GM04503 (cell line): ENCODE measurements around the gene FEM1B.

Experiments used
- DNase-seq: peaks from one replicate; pipeline ENCODE4 v3.0.0-alpha.2; 2012; ENCODE audit warnings: low read depth

FEM1B gene

DNA sequence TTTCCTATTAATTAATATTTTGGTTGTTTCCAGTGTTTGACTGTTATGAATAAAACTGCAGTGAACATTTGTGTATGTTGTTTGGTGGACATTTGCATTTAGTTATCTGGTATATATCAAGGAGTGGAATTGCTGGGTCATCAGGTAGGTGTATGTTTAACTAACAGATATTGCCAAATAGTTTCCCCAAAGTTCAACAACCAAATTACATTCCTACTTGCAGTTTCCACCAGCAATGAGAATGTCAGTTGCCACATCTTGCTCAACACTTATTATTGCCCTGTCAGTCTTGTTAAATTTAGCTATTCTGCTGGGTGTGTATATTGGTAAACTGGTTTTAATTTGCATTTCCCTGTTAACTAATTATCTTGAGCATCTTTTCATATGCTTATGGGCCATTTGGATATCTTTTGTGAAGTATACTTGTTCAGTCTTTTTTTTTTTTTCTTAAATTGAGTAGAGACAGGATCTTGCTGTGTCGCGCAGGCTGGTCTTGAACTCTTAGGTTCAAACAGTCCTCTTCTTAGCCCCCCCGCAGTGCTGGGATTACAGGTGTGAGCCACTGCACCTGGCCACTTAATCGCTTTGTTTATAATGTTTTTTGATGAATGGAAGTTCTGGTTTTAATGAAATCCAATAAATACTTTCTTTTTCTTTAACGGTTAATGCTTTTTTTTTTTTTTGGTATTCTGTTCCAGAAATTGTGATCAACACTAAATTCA is 7.9 kb downstream of the FEM1B start:
- no peak for DNase-seq

DNA sequence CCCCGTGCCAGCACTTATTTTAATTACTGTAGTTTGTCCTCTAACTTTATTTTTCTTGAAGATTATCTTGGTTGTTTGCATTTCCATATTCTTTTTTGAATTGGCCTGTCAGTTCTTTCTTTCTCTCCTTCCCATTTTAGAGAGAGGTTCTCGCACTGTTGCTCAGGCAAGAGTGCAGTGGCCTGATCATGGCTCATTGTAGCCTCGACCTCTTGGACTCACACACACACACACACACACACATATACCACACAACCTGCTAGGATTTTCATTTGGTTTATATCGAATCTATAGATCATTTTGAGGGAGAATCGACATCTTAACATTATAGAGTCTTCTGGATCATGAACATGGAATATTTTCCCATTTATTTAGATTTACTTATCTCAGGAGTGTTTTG is 8.7 kb downstream of the FEM1B start:
- no peak for DNase-seq

DNA sequence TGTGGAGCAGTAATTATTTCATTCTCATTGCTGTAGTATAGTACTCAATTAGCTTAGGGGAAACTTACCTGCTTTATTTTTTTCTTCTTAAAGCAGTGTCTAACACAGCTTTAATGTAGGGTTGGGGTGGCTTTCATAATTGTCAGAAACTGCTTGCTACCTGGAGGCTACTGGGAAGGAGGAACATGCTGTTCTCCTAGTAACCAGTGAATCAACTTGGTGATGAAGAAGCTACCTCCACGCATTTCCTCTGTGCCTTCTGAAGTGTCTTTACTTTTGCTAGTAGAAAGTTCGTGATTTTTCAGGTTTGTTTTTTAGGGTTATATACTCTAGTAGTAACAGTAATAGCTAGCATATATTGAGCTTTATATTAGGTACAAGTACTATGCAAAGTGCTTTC is 11.5 kb downstream of the FEM1B start:
- DNase-seq, result no peak

DNA sequence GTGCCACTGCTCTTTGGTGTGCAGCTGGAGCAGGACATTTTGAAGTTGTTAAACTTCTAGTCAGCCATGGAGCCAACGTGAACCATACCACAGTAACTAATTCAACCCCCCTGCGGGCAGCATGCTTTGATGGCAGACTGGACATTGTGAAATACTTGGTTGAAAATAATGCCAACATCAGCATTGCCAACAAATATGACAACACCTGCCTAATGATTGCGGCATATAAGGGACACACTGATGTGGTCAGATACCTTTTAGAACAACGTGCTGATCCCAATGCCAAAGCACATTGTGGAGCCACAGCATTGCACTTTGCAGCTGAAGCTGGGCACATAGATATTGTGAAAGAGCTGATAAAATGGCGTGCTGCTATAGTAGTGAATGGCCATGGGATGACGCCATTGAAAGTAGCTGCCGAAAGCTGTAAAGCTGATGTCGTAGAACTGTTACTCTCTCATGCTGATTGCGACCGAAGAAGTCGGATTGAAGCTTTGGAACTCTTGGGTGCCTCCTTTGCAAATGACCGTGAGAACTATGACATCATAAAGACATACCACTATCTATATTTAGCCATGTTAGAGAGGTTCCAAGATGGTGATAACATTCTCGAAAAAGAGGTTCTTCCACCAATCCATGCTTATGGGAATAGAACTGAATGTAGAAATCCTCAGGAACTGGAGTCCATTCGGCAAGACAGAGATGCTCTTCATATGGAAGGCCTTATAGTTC is 12.2 kb downstream of the FEM1B start:
- no peak for DNase-seq

DNA sequence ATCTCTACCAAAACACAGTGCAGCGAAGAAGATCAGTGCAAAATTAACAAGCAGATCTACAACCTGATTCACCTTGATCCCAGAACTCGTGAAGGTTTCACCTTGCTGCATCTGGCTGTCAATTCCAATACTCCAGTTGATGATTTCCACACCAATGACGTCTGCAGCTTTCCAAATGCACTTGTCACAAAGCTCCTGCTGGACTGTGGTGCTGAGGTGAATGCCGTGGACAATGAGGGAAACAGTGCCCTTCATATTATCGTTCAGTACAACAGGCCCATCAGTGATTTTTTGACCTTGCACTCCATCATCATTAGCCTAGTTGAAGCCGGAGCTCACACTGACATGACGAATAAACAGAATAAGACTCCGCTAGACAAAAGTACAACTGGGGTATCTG is 13.2 kb downstream of the FEM1B start:
- DNase-seq, result no peak

DNA sequence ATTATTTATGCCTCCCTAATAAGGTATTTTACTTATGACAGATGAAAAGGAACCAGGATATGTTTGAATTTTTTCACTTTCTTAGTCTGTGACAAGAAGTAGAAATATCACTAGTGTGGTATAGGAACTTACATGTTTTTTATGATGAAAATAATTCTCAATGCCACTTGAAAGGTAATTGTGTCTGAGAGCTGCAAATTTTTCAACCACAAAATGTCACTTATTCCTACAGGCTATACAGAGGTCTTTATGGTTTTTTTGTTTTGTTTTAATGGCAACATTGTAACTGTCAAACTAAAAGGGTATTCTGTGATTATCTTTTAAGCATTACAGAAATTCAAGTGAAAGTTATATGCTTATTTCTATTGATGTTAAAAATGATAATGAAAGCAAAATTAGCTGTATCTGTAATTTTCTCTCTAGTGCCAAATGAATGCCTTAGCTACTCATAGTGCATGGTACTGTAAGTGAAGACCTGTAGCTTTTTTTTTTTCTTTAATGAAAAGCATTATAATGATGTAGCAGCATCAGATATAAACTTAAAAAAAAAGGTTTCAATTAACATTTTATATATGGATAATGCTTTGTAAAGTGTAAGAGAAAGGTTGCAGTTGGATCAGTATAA is 14.7 kb downstream of the FEM1B start:
- DNase-seq, result no peak

DNA sequence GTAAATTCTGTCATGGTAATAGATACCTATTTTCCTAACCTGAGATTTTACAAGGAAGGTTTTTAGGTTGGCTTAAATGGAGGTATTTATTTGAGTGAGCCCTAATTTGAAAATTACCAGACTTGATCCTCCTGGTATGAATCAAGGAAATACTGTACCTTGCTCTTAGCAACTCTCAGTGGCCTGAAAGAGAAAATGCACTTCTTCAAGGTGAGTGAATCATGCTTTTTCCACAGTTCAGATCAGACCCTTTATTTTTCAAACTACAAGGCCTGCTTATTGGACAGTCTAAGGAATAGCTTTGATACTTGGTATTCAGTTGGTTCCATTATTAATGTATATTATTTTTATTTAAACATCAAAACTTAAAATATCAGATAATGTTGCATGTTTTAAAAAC is 15.4 kb downstream of the FEM1B start:
- no peak for DNase-seq

DNA sequence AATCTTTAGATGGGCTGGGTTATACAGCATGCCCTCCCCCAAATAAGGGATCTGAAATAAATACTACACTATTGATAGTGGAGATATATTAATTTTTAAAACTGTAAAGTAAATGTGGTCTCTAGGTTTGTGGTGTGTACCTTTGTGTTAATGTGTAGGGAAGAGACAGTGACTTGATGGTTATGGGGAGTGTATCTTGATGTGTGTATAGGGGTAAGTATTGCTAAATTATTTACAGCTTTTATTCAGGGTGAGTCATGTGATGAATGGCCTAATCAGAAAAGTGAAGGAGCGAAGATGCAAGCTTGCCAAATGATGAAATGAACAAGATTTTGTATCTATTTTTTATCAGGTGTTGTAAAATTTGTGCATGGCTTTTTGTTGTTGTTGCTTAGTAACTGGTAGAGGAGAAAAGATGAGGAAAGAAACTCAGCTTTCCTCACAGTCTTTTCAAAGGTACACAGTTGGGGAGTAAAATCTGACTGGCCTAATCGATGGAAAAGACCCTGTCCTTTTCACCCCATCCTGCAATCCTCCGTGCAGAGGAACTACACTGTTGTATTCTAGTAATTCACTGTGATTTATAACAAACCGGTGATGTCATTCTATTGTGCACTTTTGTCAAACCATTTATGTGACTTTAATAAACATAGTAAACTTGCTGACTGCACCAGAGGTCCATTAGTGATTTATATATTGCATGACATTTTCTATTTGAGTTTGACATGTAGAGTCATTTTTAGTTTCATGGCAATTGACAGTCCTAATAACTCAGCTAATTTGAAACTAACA is 17.7 kb downstream of the FEM1B start:
- DNase-seq, result no peak

DNA sequence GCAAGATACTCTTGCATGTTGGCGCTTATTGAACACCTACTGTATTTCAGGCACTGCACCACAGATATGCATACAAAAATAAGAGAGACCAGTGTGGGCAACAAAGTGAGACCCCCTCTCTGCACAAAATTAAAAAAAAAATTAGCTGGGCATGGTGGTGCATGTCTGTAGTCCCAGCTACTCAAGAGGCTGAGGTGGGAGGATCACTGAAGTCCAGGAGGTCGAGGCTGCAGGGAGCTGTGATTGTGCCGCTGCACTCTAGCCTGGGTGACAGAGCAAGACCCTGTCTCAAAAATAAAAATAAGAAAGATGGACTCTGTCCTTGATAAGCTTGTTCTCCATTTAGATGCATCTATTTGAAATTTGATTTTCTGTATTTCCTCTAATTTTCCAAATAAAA is 20.8 kb downstream of the FEM1B start:
- no peak for DNase-seq

DNA sequence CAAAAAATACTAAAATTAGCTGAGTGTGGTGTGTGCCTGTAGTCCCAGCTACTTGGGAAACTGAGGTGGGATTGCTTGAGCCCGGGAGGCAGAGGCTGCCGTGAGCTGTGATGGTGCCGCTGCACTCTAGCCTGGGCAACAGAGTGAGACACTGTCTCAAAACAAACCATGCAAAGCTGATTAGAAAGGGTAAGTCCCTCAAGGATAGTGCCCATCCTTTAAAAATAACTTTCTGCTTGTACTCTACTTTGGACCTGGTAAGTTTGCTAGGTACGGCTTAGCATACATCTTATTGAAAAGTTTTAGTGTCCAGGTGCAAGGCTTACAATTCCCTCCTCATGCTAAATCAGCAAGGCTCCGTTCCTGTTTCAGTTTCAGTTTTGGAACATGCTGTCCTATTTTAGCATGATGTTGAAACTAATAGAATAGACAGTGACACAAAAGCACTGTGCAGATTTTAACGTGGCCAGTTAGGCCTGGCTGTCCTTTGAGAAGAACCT is 21.4 kb downstream of the FEM1B start:
- DNase-seq, result no peak

DNA sequence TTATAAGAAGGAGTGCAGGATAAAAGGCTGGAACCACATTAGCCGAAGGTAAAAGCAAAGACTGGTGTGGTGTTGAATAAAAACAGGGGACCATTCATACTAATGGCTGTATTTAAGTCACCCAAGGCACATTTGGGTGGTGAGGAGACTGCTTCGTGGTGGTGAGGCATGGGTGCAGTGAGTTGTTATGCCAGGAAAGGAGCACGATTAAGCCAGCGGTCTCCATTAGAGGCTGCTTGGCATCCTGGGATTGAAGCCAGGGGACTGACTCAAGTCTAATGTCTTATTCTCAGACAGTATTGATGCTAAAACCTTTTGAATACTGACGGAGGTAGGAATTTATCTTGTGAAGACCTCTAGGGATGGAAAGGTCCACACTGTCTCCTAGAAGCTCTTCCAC is 21.9 kb downstream of the FEM1B start:
- no peak for DNase-seq

DNA sequence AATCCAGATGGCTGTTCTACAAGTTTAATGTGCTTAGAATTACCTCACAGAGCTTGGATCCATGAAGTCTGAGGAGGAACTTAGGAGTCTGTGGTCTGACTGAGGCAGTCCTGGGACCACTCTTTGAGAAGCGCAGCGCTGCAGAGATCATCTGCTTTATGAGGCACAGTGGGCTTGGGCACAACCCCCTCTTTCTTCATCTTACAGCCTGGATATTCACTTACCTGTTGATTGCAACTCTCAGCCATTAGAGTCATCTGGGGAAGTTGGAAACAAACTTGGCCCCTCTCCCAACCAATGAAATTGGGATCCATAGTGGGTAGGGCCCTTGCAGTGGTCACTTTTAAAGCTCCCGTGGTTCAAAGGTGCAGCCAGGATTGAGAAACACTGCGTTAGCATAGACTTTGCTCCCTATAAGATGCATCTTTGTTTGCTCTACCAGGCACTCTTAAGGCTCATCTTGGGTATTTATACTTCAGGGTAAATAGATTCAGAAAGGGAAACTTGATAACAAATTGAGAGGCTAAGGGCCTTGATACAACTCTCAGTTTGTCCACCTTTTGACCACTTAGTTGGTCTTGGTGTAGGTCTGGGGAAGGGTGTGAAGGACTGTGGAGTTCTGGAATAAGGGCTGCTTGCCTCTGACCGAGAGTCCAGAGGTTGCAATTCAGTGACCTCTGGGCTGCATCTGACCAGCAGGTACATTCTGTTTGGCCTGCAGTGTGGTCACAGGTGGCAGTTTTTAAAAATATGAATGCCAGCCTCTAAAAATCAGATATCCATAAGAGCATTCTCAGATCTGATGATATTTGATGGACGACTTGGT is 22.8 kb downstream of the FEM1B start:
- no peak for DNase-seq

DNA sequence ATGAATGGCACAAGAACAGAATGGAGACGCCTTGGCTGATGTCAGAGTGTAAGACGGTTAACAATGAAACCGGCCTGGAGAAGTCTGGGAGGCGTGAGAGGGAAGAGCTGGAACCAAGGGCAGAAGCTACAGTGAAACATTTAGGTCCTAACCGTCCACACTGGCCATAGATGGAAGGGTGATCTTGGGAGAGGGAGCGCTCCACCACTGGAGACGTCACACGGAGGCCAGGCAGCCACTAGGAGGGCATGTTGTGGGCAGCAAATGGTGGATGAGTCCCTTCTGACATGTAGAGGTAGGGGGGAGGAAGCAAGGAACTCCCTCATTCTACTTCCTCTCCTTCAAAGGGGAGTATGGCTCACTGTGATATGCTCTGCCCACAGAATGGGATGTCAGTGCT is 23.8 kb downstream of the FEM1B start:
- no peak for DNase-seq

DNA sequence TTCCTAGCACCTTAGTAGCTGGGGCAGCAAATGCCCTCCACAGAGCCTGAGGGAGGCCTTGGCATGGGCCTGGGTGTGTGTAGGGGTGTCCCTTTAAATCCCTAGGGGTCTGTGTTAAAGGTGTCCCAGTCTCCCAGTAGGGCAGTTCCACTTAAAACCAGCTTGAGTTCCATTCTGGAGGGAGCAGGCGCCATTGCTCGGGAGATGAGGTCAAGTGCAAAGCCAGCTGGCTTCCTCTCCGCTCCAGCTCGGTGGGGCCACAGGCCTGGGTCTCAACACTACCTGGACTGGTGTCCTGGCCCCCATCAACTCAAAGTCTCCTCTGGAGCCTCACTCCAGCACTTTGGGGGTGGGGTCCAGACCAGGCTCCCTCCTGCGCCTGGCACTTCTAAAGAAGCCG is 25.2 kb downstream of the FEM1B start:
- DNase-seq, result no peak

DNA sequence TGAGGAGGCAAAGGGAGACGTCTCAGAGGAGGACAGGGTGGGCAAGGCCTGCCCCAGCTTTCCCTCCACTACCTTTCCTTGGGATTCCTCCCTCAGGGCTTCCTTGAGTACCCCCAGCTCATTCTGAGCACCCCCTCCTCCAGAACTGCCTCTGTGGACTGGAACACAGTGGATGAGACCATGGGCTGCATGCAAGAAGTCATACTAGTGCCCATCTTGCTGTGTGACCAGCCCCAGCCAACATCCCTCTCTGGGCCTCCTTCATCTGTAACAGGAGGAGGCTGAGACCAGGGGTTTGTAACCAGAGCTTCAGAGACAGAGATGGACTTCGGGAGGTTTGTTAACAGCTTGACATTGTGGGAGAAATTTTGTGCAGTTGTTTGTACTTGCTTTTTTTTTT is 25.6 kb downstream of the FEM1B start:
- no peak for DNase-seq

DNA sequence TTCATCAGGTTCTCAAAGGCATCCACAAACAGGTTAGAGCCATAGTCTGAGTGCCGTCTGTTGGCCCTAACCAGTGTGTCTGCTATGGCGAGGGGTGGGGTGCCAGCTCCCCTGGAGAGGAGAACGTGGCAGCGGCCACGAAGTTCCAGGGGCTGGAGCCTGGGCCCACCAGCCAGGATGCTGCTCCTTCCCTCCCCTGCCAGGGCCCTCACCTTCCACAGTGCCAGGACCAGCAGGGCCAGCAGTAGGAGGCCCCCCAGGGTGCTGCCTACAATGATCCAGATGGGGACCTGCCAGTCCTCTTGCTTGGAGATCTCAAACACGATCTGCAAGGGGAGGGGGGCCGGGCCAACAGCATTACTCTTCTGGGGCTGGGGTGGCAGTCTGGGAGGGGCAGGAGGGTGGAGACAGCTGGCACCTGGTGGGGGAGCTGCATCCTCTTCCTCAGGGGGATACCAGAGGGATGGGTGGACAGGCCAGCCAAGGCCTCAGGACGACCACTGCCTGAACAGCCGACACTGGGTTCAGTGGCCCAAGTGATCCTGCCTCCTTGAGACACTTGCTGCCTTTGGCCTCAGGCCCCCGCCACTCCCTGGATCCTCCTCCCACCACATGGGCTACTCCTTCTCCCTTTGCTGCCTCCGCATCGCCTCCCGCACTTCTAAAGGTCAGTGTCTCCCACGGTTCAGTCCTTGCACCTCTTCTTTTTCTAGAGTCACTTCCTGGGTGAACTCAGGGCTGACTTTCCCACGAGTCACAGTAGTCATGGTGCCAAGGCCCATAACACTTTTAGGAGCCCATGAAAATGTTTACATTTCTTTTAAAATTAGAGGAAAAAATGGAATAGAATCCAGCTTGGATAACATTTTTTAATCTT is 26.3 kb downstream of the FEM1B start:
- DNase-seq, result no peak

DNA sequence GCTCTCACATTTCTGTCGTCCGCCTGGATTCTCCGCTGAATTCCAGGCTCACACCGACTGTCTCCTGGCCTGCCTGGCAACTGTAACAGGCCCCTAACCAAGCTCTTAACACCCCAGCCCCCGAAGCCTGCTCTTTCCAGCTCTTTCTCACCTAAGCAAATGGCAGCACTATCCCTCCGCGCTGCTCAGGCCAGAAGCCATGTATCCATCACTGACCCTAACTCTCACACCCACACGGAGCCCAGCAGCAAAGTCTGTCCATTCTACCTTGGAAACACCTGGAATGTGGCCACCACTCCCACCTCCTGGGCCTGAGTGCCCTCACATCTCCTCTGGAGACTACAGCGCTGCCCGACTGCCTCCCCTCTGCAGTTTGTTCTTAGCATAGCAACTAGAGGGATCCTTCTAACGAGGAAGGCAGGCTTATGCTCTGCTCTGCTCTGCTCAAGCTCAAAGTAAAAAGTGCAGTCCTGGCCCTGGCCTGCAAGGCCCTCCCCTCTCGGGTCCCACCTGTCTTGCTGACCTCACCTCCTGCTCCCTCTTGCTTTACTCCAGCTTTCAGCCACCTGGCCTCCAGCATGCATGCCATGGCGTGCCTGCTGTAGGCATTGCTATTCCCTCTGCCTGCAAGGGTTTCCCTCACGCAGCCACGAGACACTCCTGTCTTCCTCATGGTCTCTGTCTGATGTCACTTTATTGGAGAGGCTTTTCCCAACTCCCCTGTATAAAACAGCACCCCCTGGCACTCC is 27.2 kb downstream of the FEM1B start:
- DNase-seq, result no peak

DNA sequence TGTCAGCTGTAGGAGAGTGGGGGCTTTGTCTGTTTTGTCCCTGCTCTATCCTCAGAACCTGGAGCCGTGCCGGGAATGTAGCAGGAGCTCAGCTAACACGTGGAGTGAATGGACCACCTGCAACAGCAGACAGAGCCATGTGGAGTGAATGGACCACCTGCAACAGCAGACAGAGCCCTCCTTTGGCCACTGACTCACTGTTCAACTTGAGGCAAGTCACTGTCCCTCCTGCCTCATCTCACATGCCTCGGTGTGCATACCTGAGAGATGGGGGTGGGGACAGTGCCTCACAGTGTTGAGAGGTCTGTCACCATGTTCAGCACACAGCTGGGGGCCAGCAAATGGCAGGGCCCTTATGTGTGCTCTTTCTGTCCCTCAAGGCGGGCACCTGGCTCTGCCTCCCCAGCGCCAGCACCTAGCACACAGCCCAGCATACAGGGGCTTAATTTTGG is 27.9 kb downstream of the FEM1B start:
- no peak for DNase-seq

DNA sequence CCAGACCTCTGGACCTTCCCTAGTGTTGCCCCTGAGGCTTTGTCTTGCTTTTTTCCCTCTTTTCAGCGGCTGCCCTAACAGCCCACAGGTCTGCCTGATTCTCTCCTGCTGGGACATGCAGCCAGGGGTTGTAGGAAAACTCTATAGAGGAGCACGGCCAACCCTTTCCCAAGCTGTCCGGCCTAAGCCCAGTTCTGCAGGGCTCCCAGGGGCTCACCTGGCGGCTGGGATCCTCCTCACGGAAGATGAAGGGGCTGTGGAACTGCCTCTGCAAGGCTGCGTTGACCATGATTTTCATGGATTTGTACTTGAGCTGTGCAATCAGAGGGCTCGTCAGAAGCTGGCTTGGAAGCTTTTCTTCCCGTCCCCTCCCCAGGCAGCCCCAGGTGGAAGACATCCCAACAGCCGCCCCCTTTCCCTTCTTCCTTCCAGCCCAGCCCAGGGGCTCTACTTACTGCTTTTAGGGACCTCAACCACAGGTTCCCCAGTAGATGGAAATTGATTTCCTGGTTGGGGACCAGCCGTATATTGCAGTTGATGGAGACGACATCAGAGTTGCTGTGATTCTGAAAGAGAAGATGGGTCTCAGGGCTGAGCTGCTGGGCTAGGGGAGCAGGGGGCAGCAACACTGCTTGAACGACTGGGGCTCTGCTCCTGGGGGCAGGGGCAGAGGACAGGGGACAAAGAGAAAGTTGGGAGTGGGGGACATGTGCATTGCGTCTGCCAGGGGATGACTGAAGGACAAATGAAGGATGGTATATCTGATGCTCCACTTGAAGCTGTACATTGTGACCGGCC is 29.8 kb downstream of the FEM1B start:
- no peak for DNase-seq
